ENCODE results near the gene KPNA1. TPM values are rescaled to one million over a fixed set of nuclear protein-coding genes. Genes with fewer than 3 reads are reported as not detected.
A peak's percentile ranks its signal among the peaks of the same experiment; 100 is the strongest.
"Not testable (repeated sequence)": the region's sequence is repeated elsewhere in the genome, so short reads cannot be mapped to it uniquely, and the experiment has no call there.

The KPNA1 gene
- total RNA-seq, 2 donors from 2014 or later, result 30.7 to 59.2 TPM

GRCh38 chr3:122515020-122515468 is 305 bp upstream of the KPNA1 start:
- H3K36me3 ChIP-seq, result no peaks in the 10 kb centered on the region
- H3K9me3 ChIP-seq, result no peaks in the 10 kb centered on the region
- H3K4me3 ChIP-seq, result peak overlapping the region; percentile 88
- ATAC-seq (ENCODE audit: insufficient number of reproducible peaks, low FRiP score, low read depth) (no peak), DNase-seq (ENCODE audit: low spot score) (no peak)
- peak overlapping the region; percentile 92 to 95 for H3K27ac ChIP-seq
- no peaks in the 10 kb centered on the region for H3K27me3 ChIP-seq (replicated peaks; ENCODE audit: insufficient read depth)
- TF ChIP-seq, protein P1, sequence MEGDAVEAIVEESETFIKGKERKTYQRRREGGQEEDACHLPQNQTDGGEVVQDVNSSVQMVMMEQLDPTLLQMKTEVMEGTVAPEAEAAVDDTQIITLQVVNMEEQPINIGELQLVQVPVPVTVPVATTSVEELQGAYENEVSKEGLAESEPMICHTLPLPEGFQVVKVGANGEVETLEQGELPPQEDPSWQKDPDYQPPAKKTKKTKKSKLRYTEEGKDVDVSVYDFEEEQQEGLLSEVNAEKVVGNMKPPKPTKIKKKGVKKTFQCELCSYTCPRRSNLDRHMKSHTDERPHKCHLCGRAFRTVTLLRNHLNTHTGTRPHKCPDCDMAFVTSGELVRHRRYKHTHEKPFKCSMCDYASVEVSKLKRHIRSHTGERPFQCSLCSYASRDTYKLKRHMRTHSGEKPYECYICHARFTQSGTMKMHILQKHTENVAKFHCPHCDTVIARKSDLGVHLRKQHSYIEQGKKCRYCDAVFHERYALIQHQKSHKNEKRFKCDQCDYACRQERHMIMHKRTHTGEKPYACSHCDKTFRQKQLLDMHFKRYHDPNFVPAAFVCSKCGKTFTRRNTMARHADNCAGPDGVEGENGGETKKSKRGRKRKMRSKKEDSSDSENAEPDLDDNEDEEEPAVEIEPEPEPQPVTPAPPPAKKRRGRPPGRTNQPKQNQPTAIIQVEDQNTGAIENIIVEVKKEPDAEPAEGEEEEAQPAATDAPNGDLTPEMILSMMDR (IDR thresholded peaks at IDR 0.05), result no peak
- H3K4me1 ChIP-seq (ENCODE audit: control insufficient read depth in 1 of 2, low read depth in 2 of 2), result peaks cover 22 to 27% of the 10 kb centered on the region in 2 donors

DNA sequence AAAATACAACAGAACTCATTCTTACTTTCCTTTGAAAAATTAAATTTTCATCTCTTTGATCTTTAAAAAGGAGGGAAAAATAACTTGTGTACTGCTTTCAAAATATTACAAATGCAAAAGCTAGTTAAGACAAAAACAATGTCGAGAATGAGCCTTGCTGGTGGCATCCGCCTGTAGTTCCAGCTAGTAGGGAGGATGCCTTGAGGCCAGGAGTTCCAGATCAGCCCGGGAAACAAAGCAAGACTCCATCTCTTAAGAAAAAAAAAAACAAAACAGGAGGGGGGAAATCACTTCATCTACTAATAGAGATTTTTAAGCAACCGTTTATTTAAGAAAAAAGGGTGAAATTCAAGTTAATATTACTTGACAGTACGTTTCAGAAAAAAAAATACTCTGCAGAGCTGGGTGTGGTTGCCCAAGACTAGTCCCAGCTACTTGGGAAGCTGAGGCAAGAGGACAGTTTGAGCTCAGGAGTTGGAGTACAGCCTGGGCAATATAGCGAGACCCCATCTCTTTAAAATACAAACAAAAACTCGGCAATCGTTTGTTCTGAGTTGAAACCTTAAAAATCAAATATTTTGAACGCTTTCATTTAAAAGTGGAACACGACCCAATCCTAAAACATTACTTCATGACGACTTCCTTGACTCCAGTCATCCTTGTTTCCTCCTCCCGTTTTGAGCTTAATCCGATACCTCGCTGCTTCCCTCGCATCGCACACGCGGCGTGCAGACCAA is 1.2 kb downstream of the KPNA1 start:
- Histone ChIP-seq H3K4me1 (ENCODE audit: control insufficient read depth in 1 of 2, low read depth in 2 of 2) (peaks cover 29% of the 10 kb centered on the region in 2 donors), H3K9me3 (no peaks in the 10 kb centered on the region), H3K36me3 (no peaks in the 10 kb centered on the region), H3K27me3 (replicated peaks; ENCODE audit: insufficient read depth) (no peaks in the 10 kb centered on the region), H3K27ac (peak overlapping the region; percentile 92 to 95), H3K4me3 (peak overlapping the region; percentile 88)
- ATAC-seq (ENCODE audit: insufficient number of reproducible peaks, low FRiP score, low read depth), result no peak
- DNase-seq (ENCODE audit: low spot score), result no peak
- TF ChIP-seq, protein P1 (IDR thresholded peaks at IDR 0.05), result no peak

DNA sequence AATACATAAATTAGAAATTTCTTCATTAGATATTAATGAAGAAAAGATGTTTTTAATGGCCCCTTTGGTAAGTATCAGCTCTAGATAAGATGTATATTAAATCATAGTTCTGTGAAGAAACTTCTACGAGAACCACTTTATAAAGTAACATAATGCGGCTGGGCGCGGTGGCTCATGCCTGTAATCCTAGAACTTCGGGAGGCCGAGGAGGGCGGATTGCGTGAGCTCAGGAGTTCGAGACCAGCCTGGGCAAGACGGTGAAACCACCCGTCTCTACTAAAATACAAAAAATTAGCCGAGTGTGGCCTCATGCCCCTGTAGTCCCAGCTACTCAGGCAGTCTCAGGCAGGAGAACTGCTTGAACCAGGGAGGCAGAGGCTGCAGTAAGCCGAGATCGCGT is 2.5 kb downstream of the KPNA1 start:
- no peak overlapping the region for H3K27ac ChIP-seq
- DNase-seq (ENCODE audit: low spot score) (no peak), ATAC-seq (ENCODE audit: insufficient number of reproducible peaks, low FRiP score, low read depth) (no peak)
- H3K27me3 ChIP-seq (replicated peaks; ENCODE audit: insufficient read depth), result no peaks in the 10 kb centered on the region
- TF ChIP-seq, protein P1 (IDR thresholded peaks at IDR 0.05), result no peak
- H3K36me3 ChIP-seq, result no peaks in the 10 kb centered on the region
- no peak overlapping the region for H3K4me3 ChIP-seq
- peaks cover 31 to 38% of the 10 kb centered on the region in 2 donors for H3K4me1 ChIP-seq (ENCODE audit: control insufficient read depth in 1 of 2, low read depth in 2 of 2)
- H3K9me3 ChIP-seq, result no peaks in the 10 kb centered on the region

DNA sequence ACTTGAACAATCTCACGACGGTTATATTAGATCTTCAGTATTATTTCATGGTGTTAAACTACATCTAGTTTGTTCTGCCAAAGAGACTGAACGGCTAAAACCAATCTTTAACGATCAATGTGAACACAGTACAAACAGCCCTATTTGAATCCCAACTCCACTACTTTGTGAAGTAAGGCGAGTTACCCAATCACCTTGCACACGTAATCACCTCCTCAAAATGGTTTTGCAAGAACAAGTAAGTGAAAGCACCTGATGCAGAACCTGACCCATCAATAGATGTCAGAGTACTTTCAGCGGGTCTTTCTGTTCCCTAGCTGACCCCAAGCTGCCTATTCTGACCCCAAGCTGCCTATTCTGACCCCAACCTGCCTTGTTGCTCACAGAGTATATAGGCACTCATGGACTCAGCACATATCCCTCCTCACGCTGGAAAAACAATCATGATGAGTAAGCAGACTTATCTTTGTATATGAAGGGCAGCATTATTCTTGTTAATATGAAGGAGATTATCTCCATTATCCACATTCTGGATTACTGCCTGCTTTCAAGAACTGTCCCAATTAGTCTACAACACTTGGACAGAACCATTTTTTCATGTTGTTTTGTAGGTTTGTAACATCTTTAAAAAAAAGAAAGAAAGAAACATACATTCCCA is 3.7 kb downstream of the KPNA1 start:
- no peak for ATAC-seq (ENCODE audit: insufficient number of reproducible peaks, low FRiP score, low read depth)

GRCh38 chr3:122508944-122509343 is 5.8 kb downstream of the KPNA1 start:
- not testable (repeated sequence) for DNase-seq (ENCODE audit: low spot score)
- H3K4me1 ChIP-seq (ENCODE audit: control insufficient read depth in 1 of 2, low read depth in 2 of 2), result peaks cover 31 to 34% of the 10 kb centered on the region in 2 donors

More for the DNA sequence above, 3.7 kb downstream of the KPNA1 start:
- Histone ChIP-seq H3K9me3 (no peaks in the 10 kb centered on the region), H3K4me3 (no peak overlapping the region), H3K4me1 (ENCODE audit: control insufficient read depth in 1 of 2, low read depth in 2 of 2) (peaks cover 31 to 38% of the 10 kb centered on the region in 2 donors), H3K27me3 (replicated peaks; ENCODE audit: insufficient read depth) (no peaks in the 10 kb centered on the region), H3K27ac (no peak overlapping the region), H3K36me3 (no peaks in the 10 kb centered on the region)
- TF ChIP-seq, protein P1 (IDR thresholded peaks at IDR 0.05), result no peak
- DNase-seq (ENCODE audit: low spot score), result no peak

More at GRCh38 chr3:122508944-122509343, 5.8 kb downstream of the KPNA1 start:
- H3K27me3 ChIP-seq (replicated peaks; ENCODE audit: insufficient read depth); H3K4me3 ChIP-seq; H3K36me3 ChIP-seq; H3K9me3 ChIP-seq: not testable (repeated sequence)
- peak; percentile 53 for ATAC-seq (ENCODE audit: insufficient number of reproducible peaks, low FRiP score, low read depth)
- H3K27ac ChIP-seq, result peak overlapping the region in 1 of 2 donors; percentile 62
